HG03097 (cell line): Measurements from ENCODE around the gene OGFRL1.
"Not testable (repeated sequence)": the region's sequence is repeated elsewhere in the genome, so short reads cannot be mapped to it uniquely, and the experiment has no call there.

Experiments
- ATAC-seq: cut with Tn5 transposase; IDR thresholded peaks from one replicate; pipeline ENCODE4 v1.9.1; 2021; ENCODE audit not compliant: unreplicated experiment, low FRiP score

Gene OGFRL1

DNA sequence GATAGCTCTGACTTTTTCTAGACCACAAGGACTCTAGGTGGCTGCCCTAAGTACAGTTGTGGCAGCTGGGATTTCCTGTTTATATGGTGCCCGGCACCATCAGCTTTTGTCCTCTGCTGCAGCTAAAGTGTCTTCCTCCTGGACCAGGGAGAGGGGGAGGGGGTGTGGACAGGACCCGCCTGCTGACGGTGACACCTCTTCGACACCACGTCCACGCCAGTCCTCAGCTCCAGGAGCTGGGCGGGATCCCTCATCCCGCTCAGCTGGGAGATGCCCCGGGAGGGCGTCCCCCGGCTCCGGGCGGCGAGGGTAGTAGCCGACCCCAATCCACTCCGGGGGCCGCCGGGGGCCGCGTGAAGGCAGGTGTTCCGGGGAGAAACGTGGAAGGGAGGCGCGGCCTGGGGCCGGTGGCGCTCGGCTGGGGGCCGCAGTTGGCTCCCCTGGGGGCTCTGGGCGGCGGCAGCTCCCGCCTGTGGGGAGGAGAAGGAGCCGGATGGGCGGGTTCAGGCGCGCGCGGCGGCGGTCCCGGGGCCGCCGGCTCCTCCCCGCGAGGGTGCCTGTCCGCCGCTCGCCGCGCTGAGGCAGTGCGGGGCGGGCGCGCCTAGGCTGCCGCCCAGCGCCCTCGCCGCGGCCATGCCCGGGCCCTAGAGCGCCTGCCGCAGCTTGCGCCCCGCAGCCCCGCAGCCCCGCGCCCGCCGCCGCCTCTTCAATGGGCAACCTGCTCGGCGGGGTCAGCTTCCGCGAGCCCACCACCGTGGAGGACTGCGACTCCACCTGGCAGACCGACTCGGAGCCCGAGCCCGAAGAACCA is at the start of gene OGFRL1:
Gene OGFRL1 (plus strand): TSS at position 584 of the 811 bp plus-strand sequence. CDS start 126 bp downstream, at position 710.
- ATAC-seq: peak; percentile 76

- ATAC-seq: no peak
Observed at GRCh38 chr6:71239694-71240093, 48.9 kb upstream of the OGFRL1 start.

GRCh38 chr6:71245265-71246049 is 43.2 kb upstream of the OGFRL1 start:
- no peak for ATAC-seq

- ATAC-seq: no peak
Observed at GRCh38 chr6:71246596-71246995, 42.0 kb upstream of the OGFRL1 start.

GRCh38 chr6:71248306-71248765 is 40.3 kb upstream of the OGFRL1 start:
- ATAC-seq: peak; percentile 91

DNA sequence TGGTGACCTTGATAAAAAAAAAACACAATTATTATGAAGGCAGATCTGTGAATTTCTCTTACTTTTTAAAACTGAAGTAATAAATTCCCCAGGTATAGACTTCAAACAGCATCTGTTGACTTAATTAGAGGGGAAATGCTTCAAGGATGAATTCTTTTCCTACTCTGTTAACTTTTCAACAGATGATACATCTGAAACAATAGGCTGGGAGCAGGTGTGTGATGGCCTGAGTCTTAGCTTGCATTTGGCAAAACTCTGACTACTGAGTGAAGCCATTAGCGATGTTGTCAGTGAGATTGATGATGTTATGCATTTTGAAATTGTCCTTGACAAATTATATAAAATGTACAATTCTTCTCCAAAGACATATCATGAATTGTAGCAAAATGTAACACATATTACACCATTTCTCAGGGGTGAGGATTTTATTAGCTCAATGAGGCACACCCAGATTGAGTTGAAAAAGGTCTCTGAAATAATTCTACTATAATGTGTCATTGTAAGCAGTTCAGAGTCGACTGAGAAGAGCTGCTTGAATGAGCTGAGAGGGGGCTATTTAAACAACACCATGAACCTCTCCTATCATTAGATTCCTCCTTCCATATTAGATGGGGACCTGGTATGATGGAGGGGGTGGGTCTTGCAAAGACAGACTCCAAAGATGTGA is 39.6 kb upstream of the OGFRL1 start:
- ATAC-seq: no peak

DNA sequence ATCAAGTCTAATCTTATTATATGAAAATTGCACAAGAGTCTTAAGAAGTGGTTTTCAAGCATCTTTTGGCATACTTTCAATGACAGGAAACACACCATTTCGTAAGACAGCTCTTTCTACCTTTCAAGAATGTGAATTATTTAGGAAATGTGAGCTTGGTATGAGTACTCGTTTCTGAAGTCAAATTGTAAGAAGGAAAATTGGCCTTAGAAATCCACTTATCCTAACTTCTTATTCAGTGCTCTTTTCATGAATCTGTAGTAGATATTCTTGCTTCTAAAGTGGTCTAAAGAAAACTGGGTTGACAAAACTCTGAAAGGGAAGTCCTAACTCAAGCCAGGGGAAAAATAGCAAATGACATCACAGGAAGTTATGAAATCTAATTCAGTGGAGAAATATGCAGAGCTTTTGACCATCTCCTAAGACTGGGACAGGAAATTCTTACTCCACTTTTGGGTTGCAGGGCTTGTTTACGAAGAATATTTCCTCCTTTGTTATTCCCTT is 38.5 kb upstream of the OGFRL1 start:
- ATAC-seq: no peak

DNA sequence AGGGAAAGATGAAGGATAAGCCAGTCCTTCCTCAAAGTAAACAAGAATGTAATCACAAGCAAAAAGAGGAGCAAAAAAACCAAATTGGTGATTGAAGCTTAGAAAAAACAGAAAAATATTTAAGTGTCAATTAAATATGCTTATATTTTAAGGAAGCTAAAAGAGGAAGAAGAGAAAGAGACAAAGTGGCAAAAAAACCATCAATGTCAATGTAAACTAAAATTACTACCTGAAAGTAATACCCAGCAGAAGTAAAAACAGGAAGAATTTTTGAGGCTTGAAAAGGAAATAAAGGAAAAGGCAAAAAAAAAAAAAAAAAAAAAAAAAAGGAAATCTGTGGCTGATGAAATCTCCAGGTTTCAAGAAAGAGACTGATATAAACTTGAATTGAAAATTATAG is 36.2 kb upstream of the OGFRL1 start:
- no peak for ATAC-seq

DNA sequence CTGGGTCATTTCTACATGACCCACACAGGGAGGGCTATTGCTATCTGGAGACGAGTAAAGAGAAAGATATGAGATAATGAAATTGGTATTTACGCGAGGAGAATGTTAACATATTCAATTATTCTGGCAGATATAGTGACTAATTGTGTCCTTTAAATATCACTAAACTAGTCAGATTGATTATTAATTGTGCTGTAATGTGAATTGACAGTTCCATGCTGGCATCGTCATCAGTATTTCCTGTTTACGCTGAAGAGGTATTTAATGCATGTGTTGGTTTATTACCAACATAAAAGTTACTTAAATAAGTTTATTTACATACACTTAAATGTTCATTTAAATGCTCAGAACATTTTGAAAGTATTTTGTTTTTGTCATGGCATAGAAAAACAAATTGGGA is 35.7 kb upstream of the OGFRL1 start:
- no peak for ATAC-seq

DNA sequence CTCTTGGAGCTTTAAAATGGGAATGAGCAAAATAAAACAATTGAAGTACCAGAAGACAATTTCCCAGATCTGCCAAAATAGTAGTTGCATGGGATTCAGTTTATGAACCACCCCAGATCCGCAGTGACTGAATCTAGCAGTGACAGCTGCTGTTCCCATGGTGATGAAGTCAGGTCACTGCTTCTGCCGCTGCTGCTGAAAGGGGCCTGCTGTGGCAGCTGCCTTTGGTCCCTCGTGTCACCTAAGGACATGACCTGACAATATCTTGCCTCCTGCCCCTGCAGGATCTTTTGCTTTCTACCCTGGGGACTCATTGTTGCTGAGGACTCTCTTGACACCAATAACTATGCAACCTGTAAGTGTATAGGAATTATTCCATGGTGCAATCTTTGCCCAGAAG is 34.3 kb upstream of the OGFRL1 start:
- no peak for ATAC-seq

- no peak for ATAC-seq
Observed at GRCh38 chr6:71258078-71258866, 30.3 kb upstream of the OGFRL1 start.

GRCh38 chr6:71259888-71260604 is 28.6 kb upstream of the OGFRL1 start:
- ATAC-seq: no peak

DNA sequence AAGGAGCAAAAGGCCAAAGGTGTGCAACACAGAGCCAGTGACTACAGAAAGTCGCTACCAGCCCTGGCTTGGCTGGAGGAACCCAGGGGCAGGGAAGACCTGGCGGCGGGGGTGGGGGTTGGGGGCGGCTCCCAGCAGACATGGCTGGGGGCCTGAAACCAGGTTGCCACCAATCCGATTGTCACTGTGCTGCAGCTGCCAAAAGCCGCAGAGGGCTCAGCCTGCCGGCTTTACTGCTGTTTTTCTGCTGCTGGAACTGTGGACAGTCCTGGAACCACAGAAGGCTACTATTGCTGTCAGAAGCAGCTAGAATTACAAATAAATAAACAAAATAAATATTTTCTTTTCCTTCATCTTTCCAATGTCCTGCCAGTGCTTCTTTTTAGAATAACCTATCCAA is 25.7 kb upstream of the OGFRL1 start:
- ATAC-seq: no peak

- not testable (repeated sequence) for ATAC-seq
Observed at GRCh38 chr6:71266392-71266791, 22.2 kb upstream of the OGFRL1 start.

GRCh38 chr6:71268735-71269437 is 19.7 kb upstream of the OGFRL1 start:
- peak; percentile 85 for ATAC-seq

DNA sequence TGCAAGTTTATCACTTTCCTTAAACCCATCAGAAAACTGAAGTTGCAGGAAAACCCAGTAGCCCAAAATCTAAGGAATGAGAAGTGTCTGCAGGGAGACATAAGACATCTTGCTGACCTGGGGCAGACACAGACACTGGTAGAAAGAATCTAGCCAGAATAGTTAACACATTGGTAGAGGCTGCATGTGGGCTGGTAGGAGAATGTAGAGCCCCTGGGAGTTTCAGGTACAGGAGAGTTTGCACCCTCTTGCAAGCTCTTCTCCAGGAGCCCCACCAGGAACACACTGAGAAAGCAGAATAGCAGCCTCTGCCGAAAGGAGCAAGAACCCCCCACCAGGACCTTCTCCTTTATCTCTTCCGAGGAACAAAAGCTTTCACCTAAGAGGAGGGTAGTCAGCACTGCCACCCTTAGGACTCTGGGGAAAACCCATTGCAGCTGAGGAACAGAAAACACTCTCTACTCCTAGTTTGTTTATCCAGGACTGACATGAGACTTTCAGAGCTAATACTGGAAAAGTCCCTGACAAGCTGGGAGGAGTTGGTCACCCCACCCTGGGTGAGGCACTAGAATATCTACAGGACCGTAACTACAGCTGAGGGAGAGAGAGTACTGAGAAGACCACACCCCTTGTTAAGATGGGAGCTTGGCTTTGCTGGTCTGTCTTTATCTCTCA is 10.5 kb upstream of the OGFRL1 start:
- ATAC-seq: peak; percentile 50

DNA sequence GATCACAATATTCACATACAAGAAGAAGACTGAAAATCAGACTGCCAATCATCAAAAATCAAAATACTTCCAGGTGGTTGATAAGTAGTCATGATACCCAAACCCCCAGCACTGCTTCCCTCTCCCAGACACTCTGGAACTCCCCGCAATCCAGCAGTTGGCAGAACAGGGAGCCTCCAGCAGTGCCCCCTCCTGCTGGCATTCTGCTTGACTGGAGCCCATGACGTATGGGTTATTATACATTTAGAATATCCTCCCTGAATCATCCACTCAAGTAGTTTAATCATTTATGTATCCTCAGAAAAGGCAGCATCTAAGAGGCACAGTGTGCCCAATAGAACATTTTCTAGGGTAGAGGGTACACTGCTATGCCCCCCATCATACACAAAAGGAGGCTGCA is 9.3 kb upstream of the OGFRL1 start:
- no peak for ATAC-seq

DNA sequence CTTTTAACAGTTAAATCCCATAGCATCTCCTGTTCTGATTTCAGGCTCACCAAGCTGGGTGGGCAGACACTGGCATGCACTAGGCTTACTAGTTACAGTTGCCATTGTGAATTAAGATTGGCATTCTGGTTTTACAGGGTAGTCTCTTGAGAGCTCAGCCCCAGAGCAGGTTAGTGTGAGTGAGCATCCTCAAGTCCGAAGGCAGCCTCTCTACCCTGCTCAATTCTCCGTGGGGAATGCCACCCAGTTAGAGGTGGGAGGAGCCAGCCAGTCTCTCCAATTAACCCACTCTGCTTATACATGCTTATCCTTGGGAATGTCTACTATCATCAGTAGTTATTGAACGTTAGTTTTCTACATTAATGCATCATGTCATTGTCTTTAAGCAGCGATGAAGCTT is 8.9 kb upstream of the OGFRL1 start:
- ATAC-seq: no peak
